GM23338 (cell line): ENCODE measurements around the gene SLC16A7.

Experiments
- CTCF ChIP-seq, 2 experiments: fragments of 200-600 bp in 1 of 2; sonication (generic) in 1 of 2; conservative IDR thresholded peaks; 2 replicates each; pipeline versions ENCODE4 v1.5.1 to v1.6.1; 2016 to 2017; ENCODE audit warnings: antibody characterized with exemption in 2 of 2, low read depth in 2 of 2, mild to moderate bottlenecking in 2 of 2, moderate library complexity in 1 of 2
- EZH2 ChIP-seq: fragments of 200-600 bp; sonication (generic); IDR thresholded peaks from one replicate; pipeline ENCODE4 v1.8.0; 2017; ENCODE audit warnings: antibody characterized with exemption, mild to moderate bottlenecking, low read depth; ENCODE audit not compliant: unreplicated experiment
- POLR2AphosphoS5 ChIP-seq: IDR thresholded peaks from 2 replicates; pipeline ENCODE4 v1.6.1; 2016; ENCODE audit warnings: antibody characterized with exemption, low read depth
- REST ChIP-seq: IDR thresholded peaks from one replicate; pipeline ENCODE4 v1.6.1; 2018; ENCODE audit warnings: antibody characterized with exemption; ENCODE audit not compliant: unreplicated experiment

GRCh38 chr12:59708484-59708883 is 112.7 kb downstream of the SLC16A7 start:
- TF ChIP-seq POLR2AphosphoS5 (no peak), CTCF (conservative IDR thresholded peaks at IDR 0.05; ENCODE audit: low read depth in 2 of 2) (no peak), REST (no peak), EZH2 (no peak)
